NCI-H460 (cell line): ENCODE data around the gene SOX10. TPM values are rescaled to one million over a fixed set of nuclear protein-coding genes. Genes with fewer than 3 reads are reported as not detected.
"Not testable (repeated sequence)": the region's sequence is repeated elsewhere in the genome, so short reads cannot be mapped to it uniquely, and the experiment has no call there.

Source experiments
- DNase-seq: peaks from one replicate; pipeline ENCODE4 v3.0.0-alpha.2; 2016; ENCODE audit warnings: low read depth; ENCODE audit errors: extremely low read depth
- total RNA-seq: library from RNA; depleted of rRNA; stranded (reverse); fragments of >200 nt; shearing (Covaris generic); gene quantifications from 2 replicates; pipeline ENCODE4 v1.2.3, GENCODE V29; 2014

SOX10 gene
- total RNA-seq, 1 experiment from 2014 or later, result not detected

- DNase-seq, result no peak
These were observed 16.5 kb downstream of the SOX10 start for GRCh38 chr22:37967637-37968451.

- no peak for DNase-seq
These were observed 17.2 kb downstream of the SOX10 start for GRCh38 chr22:37967147-37967546.

- DNase-seq, result no peak
These were observed 18.3 kb downstream of the SOX10 start for GRCh38 chr22:37965940-37966664.

GRCh38 chr22:37961062-37961461, 23.3 kb downstream of the SOX10 start:
- no peak for DNase-seq

GRCh38 chr22:37959231-37959825, 25.0 kb downstream of the SOX10 start:
- no peak for DNase-seq

GRCh38 chr22:37957232-37957631, 27.1 kb downstream of the SOX10 start:
- DNase-seq, result no peak

- not testable (repeated sequence) for DNase-seq
These were observed 28.4 kb downstream of the SOX10 start for GRCh38 chr22:37955825-37956397.

GRCh38 chr22:37954686-37955085, 29.7 kb downstream of the SOX10 start:
- no peak for DNase-seq

- DNase-seq, result peak; percentile 80
These were observed 30.7 kb downstream of the SOX10 start, which contains the start of the genes C22orf23 and POLR2F for GRCh38 chr22:37953437-37954179. C22orf23 (minus strand) TSS chr22:37953601; CDS start chr22:37953149, 452 bp downstream. POLR2F (plus strand) TSS chr22:37953699; CDS start chr22:37953788, 89 bp downstream.

GRCh38 chr22:37953062-37953436, 31.3 kb downstream of the SOX10 start:
- no peak for DNase-seq

GRCh38 chr22:37952629-37953028, 31.7 kb downstream of the SOX10 start:
- DNase-seq, result not testable (repeated sequence)

- no peak for DNase-seq
These were observed 33.0 kb downstream of the SOX10 start for GRCh38 chr22:37951305-37951704.

- not testable (repeated sequence) for DNase-seq
These were observed 37.1 kb downstream of the SOX10 start for GRCh38 chr22:37947142-37947795.

- DNase-seq, result not testable (repeated sequence)
These were observed 39.9 kb downstream of the SOX10 start for GRCh38 chr22:37944423-37944822.

GRCh38 chr22:37943825-37944198, 40.5 kb downstream of the SOX10 start:
- DNase-seq, result no peak

GRCh38 chr22:37943136-37943824, 41.1 kb downstream of the SOX10 start:
- DNase-seq, result no peak

GRCh38 chr22:37942133-37942532, 42.2 kb downstream of the SOX10 start:
- no peak for DNase-seq

- no peak for DNase-seq
These were observed 43.5 kb downstream of the SOX10 start for GRCh38 chr22:37940698-37941376.
